Suprapubic skin (tissue), 3 donors: ENCODE results near the gene MPDZ.

Experiments used
- POLR2A ChIP-seq, 2 donors: fragments of 450-650 bp; IDR thresholded peaks; one replicate each; pipeline ENCODE4 v1.6.1; 2017; ENCODE audit warnings: antibody characterized with exemption in 2 of 2, mild to moderate bottlenecking in 2 of 2, moderate library complexity in 2 of 2
- TF ChIP-seq, protein P1 (sequence below), 2 donors: fragments of 200-600 bp in 1 of 2; fragments of 450-650 bp in 1 of 2; sonication (generic) in 1 of 2; IDR thresholded peaks; one replicate each; pipeline ENCODE4 v1.5.1; 2016 to 2019; ENCODE audit warnings: antibody characterized with exemption in 2 of 2, mild to moderate bottlenecking in 1 of 2, moderate library complexity in 1 of 2

DNA sequence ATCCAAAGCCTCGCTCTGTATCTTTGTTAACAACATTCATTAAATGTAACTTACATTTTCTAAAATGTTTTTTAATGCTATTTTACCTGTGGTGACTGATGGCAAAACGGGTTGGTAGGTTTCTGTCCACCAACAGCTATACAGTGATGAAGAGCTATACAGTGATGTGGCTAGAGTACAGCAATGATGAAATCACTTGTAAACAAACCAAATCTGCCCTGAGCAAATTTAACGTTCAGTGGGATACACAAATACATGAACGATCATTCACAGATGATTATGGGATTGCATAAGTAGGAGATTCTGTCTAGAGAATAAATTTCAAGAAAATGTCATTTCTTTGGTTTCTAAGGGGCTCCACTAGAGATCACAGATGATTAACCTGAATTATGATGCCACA, 132.7 kb downstream of the MPDZ start:
- TF ChIP-seq, protein P1, sequence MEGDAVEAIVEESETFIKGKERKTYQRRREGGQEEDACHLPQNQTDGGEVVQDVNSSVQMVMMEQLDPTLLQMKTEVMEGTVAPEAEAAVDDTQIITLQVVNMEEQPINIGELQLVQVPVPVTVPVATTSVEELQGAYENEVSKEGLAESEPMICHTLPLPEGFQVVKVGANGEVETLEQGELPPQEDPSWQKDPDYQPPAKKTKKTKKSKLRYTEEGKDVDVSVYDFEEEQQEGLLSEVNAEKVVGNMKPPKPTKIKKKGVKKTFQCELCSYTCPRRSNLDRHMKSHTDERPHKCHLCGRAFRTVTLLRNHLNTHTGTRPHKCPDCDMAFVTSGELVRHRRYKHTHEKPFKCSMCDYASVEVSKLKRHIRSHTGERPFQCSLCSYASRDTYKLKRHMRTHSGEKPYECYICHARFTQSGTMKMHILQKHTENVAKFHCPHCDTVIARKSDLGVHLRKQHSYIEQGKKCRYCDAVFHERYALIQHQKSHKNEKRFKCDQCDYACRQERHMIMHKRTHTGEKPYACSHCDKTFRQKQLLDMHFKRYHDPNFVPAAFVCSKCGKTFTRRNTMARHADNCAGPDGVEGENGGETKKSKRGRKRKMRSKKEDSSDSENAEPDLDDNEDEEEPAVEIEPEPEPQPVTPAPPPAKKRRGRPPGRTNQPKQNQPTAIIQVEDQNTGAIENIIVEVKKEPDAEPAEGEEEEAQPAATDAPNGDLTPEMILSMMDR (IDR thresholded peaks at IDR 0.05) = no peak
- no peak for TF ChIP-seq POLR2A (IDR thresholded peaks at IDR 0.05)
